ENCODE data around the gene PCDHA5.
"Not testable (repeated sequence)": the region's sequence is repeated elsewhere in the genome, so short reads cannot be mapped to it uniquely, and the experiment has no call there.

Gene PCDHA5

DNA sequence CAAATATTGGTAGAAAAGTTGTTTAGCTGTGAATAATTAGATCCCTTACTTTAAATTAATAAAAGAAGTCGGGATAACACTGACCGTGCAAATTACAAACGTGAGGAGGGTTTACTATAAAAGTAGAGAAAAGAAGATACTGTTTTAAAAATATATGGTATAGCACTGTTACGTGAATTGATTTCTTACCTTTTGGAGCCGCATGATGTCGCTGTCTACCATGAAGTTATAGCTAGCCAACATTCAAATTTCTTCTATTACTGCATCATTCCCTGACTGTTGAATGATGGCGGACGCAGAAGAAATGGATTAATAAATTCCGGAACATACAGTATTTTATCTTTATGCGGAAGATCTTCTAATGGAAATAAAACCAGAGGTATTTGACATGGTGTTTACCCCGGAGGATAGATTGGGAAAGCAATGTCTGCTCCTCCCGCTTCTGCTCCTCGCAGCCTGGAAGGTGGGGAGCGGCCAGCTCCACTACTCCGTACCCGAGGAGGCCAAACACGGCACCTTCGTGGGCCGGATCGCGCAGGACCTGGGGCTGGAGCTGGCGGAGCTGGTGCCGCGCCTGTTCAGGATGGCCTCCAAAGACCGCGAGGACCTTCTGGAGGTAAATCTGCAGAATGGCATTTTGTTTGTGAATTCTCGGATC lies 6.4 kb downstream of the PCDHA5 start, which contains the start of gene PCDHA6:
Gene PCDHA6 (plus strand): TSS at position 257 of the 658 bp plus-strand sequence. CDS start 132 bp downstream, at position 389.
- peak; percentile 78 for DNase-seq

- peak; percentile 2 for DNase-seq
These were observed 6.9 kb downstream of the PCDHA5 start for GRCh38 chr5:140828362-140828737.

DNA sequence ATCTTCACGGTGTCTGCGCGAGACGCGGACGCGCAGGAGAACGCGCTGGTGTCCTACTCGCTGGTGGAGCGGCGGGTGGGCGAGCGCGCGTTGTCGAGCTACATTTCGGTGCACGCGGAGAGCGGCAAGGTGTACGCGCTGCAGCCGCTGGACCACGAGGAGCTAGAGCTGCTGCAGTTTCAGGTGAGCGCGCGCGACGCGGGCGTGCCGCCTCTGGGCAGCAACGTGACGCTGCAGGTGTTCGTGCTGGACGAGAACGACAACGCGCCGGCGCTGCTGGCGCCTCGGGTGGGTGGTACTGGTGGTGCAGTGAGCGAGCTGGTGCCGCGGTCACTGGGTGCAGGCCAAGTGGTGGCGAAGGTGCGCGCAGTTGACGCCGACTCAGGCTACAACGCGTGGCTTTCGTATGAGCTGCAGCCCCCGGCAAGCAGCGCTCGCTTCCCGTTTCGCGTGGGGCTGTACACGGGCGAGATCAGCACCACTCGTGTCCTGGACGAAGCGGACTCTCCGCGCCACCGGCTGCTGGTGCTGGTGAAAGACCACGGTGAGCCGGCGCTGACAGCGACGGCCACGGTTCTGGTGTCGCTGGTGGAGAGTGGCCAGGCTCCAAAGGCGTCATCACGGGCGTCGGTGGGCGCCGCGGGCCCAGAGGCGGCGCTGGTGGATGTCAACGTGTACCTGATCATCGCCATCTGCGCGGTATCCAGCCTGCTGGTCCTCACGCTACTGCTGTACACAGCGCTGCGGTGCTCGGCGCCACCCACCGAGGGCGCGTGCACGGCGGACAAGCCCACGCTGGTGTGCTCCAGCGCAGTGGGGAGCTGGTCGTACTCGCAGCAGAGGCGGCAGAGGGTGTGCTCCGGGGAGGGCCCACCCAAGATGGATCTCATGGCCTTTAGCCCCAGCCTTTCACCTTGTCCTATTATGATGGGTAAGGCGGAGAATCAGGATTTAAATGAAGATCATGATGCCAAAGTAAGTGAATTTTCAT lies 8.4 kb downstream of the PCDHA5 start:
- DNase-seq, result not testable (repeated sequence)

GRCh38 chr5:140833993-140834392 lies 12.6 kb downstream of the PCDHA5 start, which contains the start of gene PCDHA7:
PCDHA7 (plus strand) TSS chr5:140834269; CDS start chr5:140834384, 115 bp downstream.
- no peak for DNase-seq

GRCh38 chr5:140834439-140835008 lies 13.1 kb downstream of the PCDHA5 start:
- DNase-seq, result not testable (repeated sequence)

DNA sequence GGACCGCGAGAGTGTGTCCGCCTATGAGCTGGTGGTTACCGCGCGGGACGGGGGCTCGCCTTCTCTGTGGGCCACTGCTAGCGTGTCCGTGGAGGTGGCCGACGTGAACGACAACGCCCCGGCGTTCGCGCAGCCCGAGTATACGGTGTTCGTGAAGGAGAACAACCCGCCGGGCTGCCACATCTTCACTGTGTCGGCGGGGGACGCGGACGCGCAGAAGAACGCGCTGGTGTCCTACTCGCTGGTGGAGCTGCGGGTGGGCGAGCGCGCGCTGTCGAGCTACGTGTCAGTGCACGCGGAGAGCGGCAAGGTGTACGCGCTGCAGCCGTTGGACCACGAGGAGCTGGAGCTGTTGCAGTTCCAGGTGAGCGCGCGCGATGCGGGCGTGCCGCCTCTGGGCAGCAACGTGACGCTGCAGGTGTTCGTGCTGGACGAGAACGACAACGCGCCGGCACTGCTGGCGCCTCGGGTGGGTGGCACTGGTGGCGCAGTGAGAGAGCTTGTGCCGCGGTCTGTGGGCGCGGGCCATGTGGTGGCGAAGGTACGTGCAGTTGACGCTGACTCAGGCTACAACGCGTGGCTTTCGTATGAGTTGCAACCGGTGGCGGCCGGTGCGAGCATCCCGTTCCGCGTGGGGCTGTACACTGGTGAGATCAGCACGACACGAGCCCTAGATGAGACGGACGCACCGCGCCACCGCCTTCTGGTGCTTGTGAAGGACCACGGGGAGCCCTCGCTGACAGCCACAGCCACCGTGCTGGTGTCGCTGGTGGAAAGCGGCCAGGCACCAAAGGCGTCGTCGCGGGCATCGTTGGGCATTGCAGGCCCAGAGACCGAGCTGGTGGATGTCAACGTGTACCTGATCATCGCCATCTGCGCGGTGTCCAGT lies 14.5 kb downstream of the PCDHA5 start:
- DNase-seq, result no peak

- DNase-seq, result no peak
These were observed 19.9 kb downstream of the PCDHA5 start, which contains the start of gene PCDHA8 for GRCh38 chr5:140840978-140841962. PCDHA8 (plus strand) TSS chr5:140841187; CDS start chr5:140841322, 135 bp downstream.

DNA sequence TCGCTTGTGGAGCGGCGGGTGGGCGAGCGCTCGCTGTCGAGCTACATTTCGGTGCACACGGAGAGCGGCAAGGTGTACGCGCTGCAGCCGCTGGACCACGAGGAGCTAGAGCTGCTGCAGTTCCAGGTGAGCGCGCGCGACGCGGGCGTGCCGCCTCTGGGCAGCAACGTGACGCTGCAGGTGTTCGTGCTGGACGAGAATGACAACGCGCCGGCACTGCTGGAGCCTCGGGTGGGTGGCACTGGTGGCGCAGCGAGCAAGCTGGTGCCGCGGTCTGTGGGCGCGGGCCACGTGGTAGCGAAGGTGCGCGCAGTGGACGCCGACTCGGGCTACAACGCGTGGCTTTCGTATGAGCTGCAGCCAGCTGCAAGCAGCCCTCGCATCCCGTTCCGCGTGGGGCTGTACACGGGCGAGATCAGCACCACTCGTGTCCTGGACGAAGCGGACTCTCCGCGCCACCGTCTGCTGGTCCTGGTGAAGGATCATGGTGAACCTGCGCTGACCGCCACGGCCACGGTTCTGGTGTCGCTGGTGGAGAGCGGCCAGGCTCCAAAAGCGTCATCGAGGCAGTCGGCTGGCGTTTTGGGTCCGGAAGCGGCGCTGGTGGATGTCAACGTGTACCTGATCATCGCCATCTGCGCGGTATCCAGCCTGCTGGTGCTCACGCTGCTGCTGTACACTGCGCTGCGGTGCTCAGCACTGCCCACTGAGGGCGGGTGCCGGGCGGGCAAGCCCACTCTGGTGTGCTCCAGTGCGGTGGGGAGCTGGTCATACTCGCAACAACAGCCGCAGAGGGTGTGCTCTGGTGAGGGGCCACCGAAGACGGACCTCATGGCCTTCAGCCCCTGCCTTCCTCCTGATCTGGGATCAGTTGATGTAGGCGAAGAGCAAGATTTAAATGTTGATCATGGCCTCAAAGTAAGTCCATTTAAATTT lies 21.7 kb downstream of the PCDHA5 start:
- DNase-seq, result no peak

DNA sequence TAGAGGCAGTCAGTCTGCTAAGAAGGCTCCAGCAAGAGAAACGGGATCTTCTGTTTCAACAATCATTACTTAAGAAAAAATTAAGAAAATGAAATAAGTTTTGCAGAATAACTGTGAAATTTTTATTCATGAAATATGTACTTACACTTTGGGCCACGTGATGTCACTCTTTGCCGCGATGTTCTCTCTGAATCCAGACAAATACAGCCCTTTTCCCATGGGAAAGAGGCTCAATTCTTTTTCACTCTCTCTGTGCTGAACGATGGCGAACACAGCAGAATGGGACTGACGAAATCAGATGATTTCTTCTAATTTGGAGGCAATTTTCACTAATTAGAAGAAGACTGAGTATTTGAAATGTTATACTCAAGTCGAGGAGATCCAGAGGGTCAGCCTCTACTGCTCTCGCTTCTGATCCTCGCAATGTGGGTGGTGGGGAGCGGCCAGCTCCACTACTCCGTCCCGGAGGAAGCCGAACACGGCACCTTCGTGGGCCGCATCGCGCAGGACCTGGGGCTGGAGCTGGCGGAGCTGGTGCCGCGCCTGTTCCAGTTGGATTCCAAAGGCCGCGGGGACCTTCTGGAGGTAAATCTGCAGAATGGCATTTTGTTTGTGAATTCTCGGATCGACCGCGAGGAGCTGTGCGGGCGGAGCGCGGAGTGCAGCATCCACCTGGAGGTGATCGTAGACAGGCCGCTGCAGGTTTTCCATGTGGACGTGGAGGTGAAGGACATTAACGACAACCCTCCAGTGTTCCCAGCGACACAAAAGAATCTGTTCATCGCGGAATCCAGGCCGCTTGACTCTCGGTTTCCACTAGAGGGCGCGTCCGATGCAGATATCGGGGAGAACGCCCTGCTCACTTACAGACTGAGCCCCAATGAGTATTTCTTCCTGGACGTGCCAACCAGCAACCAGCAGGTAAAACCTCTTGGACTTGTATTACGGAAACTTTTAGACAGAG lies 27.0 kb downstream of the PCDHA5 start, which contains the start of gene PCDHA9:
Gene PCDHA9 (plus strand): TSS at position 244 of the 964 bp plus-strand sequence. CDS start 114 bp downstream, at position 358.
- DNase-seq, result not testable (repeated sequence)

GRCh38 chr5:140849831-140850634 lies 28.6 kb downstream of the PCDHA5 start:
- not testable (repeated sequence) for DNase-seq

- DNase-seq, result no peak
These were observed 34.6 kb downstream of the PCDHA5 start, which contains the start of gene PCDHA10 for GRCh38 chr5:140855772-140856674. PCDHA10 (plus strand) TSS chr5:140855897; CDS start chr5:140856049, 152 bp downstream.

DNA sequence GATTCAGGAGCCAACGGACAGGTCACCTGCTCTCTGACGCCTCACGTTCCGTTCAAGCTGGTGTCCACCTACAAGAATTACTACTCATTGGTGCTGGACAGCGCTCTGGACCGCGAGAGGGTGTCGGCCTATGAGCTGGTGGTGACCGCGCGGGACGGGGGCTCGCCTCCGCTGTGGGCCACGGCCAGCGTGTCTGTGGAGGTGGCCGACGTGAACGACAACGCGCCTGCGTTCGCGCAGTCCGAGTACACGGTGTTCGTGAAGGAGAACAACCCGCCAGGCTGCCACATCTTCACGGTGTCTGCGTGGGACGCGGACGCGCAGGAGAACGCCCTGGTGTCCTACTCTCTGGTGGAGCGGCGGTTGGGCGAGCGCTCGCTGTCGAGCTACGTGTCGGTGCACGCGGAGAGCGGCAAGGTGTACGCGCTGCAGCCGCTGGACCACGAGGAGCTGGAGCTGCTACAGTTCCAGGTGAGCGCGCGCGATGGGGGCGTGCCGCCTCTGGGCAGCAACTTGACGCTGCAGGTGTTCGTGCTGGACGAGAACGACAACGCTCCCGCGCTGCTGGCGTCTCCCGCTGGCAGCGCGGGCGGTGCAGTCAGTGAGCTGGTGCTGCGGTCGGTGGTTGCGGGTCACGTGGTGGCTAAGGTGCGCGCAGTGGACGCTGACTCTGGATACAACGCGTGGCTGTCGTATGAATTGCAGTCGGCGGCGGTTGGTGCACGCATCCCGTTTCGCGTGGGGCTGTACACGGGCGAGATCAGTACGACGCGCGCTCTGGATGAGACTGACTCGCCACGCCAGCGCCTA lies 36.0 kb downstream of the PCDHA5 start:
- DNase-seq, result no peak

GRCh38 chr5:140857987-140858240 lies 36.5 kb downstream of the PCDHA5 start:
- DNase-seq, result no peak

DNA sequence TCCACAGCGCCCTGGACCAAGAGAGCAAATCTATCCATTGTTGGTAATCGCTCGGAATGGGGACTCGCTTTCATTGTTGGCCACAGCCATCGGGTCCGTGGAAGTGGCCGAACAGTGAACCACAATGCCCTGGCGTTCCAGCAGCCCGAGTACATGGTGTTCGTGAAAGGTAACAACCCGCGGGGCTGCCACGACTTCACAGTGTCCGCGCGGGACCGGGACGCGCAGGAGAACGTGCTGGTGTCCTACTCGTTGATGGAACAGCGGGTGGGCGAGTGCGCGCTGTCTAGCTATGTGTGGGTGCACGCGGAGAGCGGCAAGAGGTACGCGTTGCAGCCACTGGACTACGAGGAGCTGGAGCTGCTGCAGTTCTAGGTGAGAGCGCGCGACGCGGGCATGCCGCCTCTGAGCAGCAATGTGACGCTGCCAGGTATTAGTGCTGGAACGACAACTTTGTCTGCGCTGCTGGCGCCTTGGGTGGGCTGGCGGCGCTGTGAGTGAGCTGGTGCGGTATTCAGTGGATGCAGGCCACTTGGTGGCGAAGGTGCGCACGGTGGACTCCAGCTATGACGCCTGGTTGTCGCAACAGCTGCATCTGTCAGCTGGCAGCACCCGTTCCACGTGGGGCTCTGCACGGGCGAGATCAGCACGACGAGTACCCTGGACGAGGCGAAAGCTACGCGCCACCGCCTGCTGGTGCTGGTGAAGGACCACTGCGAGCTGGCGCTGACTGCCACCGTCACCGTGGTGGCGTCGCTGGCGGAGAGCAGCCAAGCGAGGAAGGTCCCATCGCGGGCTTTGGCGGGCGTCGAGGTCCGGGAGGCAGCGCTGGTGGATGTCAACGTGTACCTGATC lies 41.3 kb downstream of the PCDHA5 start:
- DNase-seq, result no peak
